ENCODE data around the gene CFAP20DC.
A peak's percentile ranks its signal among the peaks of the same experiment; 100 is the strongest.

CFAP20DC gene

GRCh38 chr3:58794750-58795149, 255.1 kb downstream of the CFAP20DC start:
- DNase-seq, result no peak

GRCh38 chr3:58793938-58794337, 255.9 kb downstream of the CFAP20DC start:
- DNase-seq, result no peak

GRCh38 chr3:58792921-58793451, 256.8 kb downstream of the CFAP20DC start:
- peak; percentile 49 for DNase-seq

GRCh38 chr3:58789385-58789784, 260.4 kb downstream of the CFAP20DC start:
- no peak for DNase-seq

DNA sequence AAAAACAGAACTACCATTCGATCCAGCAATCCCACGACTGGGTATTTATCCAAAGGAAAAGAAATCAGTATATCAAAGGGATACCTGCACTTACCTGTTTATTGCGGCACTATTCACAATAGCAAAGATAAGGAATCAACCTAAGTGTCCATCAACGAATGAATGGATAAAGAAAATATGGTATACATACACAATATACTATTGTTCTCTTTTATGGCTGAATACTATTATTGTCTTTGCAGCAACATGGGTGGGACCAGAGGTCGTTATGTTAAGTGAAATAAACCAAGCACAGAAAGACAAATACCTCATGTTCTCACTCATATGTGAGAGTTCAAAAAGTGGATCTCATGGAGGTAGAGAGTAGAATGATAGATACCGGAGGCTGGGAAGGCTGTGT, 264.9 kb downstream of the CFAP20DC start:
- DNase-seq, result no peak

DNA sequence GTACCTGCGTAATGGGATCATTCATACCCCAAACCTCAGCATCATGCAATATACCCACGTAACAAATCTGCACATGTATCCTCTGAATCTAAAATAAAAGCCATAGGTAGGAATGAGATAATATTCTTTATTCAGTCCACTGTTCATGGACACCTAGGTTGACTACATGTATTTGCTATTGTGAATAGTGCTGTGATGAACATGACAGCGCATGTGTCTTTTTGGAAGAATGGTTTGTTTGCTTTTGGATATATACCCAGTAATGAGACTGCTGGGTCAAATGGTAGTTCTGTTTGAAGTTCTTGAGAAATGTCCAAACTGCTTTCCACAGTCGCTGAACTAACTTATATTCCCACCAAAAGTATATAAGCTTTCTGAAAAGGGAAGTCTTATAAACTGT, 265.4 kb downstream of the CFAP20DC start:
- DNase-seq, result no peak

- no peak for DNase-seq
Observed at GRCh38 chr3:58783845-58784244, 266.0 kb downstream of the CFAP20DC start.

GRCh38 chr3:58779934-58780333, 269.9 kb downstream of the CFAP20DC start:
- DNase-seq, result no peak

DNA sequence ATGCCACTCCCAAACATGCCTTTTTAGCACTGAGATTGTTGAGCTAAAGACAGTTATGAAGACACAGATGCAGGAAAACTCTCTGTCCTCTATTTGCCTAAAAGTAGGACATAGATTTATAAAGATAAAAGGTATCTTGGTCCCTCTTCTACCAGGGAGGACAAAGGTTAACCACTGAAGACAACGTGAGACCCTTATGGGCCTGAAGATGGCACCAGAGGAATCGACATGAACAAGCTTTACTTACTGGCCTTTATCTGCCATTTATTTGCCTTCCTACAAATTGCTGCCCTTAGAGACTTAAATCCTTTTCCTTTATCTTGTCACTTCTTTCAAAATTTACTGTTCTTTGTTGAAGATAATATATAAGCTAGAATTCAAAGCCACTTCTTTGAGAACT, 273.6 kb downstream of the CFAP20DC start:
- no peak for DNase-seq

- no peak for DNase-seq
Observed at GRCh38 chr3:58772462-58772861, 277.4 kb downstream of the CFAP20DC start.

DNA sequence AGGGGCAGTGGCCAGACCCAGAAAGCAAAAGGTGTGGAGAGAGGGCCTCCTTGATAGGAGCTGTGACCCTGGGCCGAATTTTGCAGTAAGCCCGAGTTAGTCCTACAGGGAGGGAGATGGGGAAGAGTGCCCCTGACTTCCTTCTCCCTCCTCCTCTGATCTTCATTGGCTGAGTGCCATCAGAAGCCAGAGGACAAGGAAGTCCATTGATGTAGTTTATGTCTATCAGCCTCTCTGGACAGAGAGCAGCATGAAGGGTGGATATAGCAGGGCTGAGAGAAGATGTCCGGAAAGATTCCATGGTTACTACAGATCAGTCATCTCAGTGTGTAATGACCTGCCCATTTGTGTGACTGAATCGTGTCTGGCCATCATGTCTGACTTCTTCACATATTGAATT, 280.8 kb downstream of the CFAP20DC start:
- DNase-seq, result no peak

DNA sequence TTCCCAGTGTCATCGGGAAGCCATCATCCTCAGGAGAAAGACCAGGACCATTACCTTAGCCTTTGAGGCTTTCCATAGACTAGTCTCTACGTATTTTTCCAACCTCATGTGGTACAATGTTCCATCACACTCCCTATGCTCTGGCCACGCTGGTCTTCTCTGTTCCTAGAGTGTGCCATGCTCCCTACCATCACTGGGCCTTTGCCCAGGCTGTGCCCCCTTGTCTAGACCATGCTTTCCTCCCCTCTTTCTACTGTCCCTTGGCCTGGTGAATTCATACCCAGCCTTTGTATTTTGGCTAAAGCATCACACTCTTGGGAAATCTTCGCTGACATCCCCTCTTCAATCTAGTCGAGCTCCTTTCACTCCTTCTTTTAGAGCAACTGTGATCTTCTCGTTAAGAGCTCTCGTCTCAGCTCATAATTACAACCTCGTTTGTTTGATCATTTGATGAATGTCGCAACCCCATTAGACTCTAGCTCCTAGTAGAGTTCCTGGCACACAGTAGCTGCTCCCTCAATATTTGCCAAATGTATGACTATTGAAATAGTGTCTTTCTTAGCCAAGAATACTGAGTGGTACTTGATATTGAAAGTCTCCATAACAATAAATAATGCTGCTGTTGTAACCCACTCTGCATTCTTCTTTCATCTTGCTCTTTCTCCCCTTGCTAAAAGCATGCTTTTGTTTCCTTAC, 283.1 kb downstream of the CFAP20DC start:
- DNase-seq, result no peak

GRCh38 chr3:58755150-58755549, 294.7 kb downstream of the CFAP20DC start:
- DNase-seq, result no peak

DNA sequence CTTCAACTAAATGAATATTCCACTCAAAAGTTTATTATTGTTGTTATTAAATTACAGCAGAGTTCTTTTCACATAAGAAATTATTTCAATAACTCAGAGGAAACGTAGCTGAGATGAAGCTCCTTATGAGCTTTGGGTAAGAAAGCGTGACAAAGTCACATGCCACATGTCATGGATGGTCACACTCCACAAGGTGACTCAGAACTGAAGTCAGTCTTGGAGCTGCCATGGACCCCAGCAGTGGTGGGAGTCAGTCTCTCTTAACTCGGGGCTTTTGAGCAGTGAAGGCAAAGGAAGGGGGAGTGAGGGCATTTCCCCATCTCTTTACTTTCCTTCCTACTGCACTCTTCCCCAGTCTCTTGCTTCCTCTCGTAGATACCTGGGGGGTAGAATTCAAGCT, 295.8 kb downstream of the CFAP20DC start:
- no peak for DNase-seq

DNA sequence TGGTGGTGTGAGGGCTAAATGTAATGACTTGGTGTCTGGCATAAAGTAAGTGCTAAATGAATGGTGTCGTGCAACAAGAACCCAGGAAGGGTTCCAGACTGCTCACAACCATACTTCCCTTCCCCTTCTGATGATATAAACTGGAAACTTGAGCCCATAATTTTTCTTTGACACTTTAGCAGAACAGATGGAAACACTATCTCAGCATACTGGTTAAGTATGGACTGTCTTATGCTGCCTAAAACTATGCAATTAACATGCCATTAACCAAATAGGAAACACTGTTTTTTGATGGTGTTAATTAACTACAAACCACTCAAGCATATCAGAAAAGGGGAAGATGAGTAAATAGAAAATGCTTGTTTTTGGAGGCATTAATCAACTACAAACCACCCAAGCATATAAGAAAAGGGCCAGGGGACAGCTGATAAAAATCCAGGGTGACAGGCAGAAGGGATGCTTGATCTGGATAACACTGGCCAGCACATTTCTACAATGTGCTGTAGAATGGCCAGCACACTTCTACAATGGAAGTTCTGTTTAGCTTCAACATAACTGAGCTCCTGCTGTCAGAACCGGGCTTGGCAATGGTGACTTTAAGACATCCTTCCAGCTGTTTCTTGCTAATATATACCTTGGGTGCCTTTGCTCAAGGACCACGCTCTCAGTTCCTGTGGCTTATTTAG, 297.8 kb downstream of the CFAP20DC start:
- DNase-seq, result no peak

GRCh38 chr3:58751235-58751634, 298.6 kb downstream of the CFAP20DC start:
- no peak for DNase-seq

DNA sequence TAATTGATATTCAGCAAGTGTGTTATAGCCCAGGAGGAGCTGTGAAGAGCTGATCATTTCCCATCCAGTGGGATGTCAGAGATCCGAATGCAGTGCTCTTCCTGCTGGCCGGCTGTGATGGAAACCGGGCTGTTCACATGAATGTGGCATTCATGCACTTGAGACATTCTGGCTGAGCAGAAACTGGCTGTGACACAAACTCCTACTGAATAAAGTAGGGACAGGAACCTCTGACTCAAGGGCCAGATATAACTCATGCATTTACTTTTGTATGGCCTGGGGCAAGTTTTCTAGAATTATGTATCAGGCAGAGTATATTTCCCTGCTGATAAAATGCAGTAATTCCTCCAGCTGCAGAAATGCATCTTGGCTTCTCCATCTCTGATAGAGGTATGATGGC, 299.9 kb downstream of the CFAP20DC start:
- no peak for DNase-seq

DNA sequence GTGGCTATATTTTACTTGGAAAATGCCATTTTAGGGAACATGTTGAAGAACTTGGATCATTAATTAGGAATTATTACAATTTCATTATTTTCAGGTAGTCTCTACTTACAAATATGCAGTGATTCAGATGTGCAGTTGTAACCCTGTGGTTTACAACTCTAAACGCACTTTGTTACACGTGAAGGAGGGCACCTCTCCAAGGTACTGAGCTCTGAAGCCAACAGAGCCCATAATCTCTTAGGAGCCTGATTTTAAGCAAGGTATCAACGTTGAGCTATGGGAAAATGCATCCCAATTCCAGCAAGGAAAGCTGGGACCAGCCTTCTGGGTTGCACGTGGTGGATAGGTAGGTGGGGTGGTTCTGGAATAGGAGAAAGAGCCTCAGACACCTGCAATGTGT, 301.8 kb downstream of the CFAP20DC start:
- DNase-seq, result no peak

DNA sequence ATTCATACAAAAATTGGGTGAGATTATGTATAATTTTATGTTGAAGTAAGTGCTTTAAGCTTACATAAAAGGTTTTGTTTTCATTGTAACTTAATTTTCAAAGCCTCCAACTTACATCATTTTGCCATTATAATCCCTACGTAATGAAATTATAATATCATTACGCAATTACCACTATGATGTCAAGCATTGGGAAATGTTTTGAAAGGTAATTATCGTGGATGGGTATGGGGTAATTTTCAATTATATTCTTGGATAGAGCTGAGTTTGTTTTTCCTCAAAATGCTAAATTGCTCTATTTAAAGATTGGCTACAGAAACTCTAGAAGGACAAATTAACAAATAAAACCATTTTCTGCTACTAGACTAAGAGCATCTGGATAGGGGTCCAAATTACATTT, 303.1 kb downstream of the CFAP20DC start:
- DNase-seq, result no peak

GRCh38 chr3:58743296-58743695, 306.5 kb downstream of the CFAP20DC start:
- DNase-seq, result no peak

- DNase-seq, result no peak
Observed at GRCh38 chr3:58742239-58742638, 307.6 kb downstream of the CFAP20DC start.

GRCh38 chr3:58737644-58738043, 312.2 kb downstream of the CFAP20DC start:
- DNase-seq, result no peak

DNA sequence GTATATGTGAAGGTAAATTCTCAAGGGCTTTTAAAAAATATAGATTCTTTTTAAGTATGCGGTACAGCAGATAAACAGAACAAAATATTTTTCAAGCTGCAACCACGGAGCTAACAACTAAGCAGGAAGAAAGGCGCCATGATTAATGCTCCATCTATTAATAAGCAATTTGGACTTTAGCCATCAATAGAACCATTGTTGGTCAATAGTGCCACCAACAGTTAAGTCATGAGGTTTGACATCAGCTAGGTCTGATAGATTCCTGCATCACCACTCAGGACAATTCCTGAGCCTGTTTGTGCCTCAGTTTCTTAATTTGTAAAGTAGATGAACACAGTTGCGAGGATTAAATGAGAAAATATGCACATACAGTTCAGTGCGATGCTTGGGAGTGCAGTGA, 318.2 kb downstream of the CFAP20DC start:
- DNase-seq, result no peak

DNA sequence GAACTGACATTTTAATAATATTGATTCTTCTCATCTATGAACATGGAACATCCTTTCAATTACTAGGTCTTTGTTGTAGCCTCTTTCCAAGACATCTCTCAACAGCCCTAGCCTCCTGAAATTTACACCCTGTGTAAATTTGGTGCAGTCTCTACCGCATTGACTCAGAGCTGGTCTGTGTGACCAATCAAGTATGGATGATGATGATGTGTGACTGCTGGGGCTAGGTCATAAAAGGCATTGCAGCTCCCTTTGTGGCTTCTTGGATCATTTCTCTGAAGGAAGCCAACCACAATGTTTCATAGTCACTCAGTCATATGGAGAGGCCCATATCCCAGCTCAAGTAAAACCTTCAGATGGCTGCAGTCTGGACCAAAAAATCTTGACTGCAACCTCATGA, 321.1 kb downstream of the CFAP20DC start:
- DNase-seq, result no peak

Data from HCEC 1CT (cell line).